Skin of body (tissue), 2 donors: ENCODE measurements around the gene ZNF792. TPM values are rescaled to one million over a fixed set of nuclear protein-coding genes. Genes with fewer than 3 reads are reported as not detected.
A peak's percentile ranks its signal among the peaks of the same experiment; 100 is the strongest.
"Not testable (repeated sequence)": the region's sequence is repeated elsewhere in the genome, so short reads cannot be mapped to it uniquely, and the experiment has no call there.

Experiments used
- DNase-seq: peaks from one replicate; lab custom pipeline; 2025; lab: John Stamatoyannopoulos, UW
- total RNA-seq: library from RNA; depleted of rRNA; stranded (reverse); fragments of >200 nt; gene quantifications from one replicate; pipeline ENCODE4 v1.2.3, GENCODE V29; 2014

The ZNF792 gene
- total RNA-seq, 1 donor from 2014 or later: 5.3 TPM

DNA sequence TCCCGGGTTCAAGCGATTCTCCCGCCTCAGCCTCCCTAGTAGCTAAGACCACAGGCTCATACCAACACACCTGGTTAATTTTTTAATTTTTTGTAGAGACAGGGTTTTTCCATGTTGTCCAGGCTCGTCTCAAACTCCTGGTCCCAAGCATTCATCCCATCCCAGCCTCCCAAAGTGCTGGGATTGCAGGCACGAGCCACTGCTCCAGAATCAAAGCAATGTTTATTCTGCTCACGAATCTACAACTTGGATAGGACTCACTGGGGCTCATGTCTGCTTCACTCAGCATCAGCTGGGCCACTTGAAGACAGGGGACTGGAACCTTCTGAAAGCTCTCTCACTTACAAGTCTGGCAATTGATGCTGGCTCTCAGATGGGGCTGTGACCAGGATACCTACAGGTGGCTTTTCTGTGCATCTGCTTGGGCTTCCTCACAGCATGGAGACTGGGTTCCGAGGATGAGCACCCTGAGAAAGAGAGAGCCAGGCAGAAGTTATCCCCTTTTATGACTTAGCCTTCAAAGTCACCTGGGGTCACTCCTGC lies 8.2 kb upstream of the ZNF792 start:
- no peak for DNase-seq

DNA sequence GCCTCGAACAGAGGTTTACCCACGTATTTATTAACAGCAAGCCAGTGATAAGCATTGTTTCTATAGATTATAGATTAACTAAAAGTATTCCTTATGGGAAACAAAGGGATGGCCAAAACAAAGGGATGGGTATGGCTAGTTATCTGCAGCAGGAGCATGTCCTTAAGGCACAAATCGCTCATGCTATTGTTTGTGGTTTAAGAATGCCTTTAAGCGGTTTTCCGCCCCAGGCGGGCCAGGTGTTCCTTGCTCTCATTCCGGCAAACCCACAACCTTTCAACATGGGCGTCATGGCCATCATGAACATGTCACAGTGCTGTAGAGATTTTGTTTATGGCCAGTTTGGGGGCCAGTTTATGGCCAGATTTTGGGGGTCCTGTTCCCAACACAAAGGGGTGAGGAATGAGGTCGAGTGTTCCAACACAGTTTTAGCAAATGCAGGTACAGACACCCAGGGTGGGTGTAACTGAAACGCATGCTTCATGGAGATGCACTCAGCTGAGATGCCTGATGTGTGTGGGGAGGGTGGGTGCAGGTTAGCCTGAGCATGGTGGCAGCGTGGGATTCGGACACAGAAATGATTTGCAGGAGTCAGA lies 6.3 kb upstream of the ZNF792 start:
- not testable (repeated sequence) for DNase-seq

DNA sequence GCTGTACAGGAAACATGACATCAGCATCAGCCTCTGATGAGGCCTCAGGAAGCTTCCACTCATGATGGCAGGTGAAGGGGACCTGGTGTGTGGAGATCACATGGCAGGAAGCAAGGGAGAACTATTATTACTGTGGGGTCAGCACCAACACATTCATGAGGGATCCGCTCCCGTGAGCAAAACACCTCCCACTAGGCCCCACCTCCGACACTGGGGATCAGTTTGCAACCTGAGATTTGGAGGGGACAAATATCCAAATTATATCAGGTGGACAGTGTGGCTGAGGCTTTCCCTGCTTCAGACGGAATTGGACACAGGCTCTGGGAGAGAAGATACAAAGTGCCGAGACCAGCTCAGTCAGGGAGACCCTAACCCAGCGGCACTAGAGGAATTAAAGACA lies 5.7 kb upstream of the ZNF792 start:
- no peak for DNase-seq

DNA sequence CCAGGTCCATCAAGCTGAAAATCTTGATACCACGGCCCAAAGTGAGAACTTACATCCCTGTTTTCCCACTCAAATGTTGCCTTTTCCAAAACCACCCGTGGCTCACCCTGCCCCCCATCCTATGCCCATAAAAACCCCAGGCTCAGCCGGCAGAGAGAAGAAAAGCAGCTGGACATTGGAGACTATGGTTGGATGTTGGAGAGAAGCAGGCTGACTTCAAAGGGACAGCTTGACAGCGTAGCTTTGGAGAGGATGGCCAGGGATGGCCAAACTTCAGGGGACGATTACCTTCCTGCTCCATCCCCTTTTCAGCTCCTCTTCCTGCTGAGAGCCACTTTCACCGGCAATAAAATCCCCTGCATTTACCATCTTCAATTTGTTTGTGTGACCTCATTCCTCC lies 3.5 kb upstream of the ZNF792 start:
- DNase-seq: no peak

DNA sequence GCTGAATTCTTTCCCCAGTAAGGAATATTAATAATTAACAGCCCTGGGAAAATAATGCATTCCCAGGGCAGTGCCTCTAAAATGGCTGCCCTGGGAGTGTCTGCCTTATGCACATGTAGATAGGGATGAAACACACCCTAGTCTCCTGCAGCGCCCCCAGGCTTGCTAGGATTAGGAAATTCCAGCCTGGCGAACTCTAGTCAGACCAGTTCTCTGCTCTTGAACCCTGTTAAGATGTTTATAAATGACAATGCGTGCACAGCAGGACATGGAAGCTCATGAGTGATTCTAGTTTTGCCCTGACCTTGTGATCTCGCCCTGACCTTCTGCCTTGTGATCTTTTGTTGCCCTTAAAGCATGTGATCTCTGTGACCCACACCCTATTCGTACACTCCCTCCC lies 1.5 kb upstream of the ZNF792 start:
- DNase-seq: not testable (repeated sequence)

DNA sequence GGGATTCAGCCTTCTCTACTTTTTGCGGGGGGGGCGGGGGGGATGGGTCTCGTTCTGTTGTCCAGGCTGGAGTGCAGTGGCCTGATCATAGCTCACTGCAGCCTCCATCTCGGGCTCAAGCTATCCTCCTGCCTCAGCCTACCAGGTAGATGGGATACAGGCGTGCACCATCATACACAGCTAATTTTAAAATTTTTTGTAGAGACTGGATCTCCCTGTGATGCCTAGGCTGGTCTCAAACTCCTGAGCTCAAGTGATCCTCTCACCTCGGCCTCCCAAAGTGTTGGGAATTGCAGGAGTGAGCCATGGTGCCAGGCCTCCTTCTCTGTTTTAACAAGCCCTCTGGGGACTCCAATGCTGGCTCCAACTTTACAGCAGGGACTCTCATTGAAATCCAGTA lies 569 bp upstream of the ZNF792 start:
- no peak for DNase-seq

DNA sequence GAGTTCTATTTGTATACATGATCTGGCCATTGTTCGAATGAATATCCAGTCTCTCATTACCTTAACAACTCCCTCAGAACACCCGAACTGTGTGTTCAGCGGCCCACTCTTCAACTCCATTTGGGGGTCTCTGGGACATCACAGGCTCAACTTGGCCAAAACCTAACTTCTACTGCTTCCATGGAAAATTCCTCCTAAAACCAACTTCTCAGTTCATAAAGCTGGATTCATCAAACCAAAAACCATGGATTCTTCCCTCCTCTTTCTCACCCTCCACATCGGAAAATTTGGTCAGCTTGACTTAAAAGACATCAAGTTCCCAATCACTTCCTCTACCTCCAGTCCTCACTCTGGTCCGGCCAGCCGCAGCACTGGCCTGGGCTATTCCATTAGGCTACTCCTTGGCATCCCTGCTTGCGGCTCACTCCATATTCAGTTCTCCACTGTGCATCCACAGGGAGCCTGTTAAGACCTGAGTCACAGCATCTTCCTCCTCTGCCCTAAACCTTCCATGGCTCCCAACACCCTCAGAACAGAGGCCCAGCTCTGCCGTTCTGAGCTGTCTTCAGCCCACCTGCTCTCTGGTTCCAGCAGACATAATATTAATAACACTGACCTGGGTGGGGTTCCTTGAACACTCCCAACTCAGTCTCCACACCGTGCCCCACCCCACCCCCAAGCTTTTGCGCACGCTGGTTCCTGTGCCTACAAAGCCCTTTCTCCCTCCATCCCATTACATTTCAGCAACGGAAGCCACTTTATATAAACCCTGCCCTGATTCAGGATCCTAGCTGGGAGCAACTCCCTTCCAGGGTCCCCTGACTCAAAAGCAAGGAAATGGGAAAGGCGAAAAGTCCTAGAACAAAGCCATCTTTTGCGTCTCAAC lies 1.1 kb downstream of the ZNF792 start:
- no peak for DNase-seq

DNA sequence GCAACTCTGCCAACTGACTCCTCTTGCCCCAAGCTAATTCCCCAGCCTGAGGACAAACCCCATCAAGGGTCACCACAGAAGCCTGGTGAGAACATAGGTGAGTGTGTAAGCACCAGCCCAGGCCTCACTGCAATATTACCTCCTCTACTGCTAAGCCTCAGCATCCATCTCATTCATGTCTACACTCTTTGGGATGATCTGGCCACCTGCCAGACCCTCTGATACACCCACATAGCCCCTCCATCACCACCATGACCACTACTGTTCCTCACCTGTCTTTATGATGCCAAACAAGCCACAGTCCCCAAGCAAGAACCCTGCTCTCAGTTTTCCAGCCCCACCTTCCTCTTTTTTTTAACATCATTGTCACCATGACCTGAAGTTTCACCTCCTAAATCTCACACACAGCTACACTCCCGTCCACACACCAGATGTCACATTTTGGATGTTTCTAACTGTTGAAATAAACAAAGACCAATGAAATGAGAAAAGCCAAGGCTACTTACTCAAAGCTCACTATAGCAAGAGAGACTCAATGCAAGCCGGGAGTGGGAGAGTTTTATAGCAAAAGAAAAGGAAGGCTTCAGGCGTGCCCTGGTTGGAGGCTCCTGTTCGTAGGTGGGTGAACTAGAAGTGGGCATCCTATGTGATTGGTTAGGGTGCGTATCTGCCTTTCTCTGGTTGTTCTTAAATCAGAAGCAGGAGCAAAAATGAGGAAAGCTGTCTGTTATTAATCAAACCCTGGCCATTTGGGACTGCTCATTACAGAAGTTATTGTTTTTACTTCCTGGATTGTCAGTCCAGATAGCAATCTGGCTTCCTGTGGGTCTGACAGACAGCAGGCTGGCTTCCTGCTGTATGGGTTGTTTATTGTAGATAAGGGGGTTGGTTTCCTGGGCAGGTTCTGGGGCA lies 2.0 kb downstream of the ZNF792 start:
- DNase-seq: no peak

DNA sequence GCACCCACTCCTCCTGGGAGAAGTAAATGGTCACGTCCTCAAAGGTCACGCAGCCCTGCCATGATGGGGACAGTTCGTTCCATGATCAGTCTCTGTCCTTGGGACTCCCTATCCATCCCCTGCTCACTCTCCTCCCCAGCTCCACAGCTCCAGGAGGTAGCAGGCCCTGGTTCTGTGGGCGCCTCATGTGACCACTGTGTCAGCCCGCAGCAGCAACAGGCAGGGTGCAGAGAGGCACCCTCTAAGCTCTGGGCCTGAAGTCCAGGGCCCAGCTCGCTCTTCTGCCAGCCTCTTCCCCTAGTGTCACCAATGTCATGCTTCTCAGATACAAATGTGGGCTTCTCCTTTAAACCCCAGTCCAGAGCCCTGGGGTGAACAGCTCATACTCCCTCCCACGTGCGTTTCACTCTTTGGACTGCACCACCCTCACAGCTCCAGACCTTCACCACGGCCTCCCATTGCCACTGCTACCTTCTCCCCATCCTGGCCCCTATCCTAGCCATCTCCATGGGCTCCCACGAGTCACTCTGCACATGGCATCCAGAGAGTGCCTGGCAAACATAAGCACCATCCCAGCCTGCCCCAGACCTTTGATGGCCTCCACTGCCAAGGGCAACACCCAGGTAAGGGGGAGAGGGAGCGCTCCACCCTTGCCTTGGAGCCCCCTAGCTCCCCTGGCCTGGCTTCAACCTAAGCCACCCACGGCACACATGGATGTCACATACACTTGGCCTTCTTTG lies 2.9 kb downstream of the ZNF792 start:
- no peak for DNase-seq

DNA sequence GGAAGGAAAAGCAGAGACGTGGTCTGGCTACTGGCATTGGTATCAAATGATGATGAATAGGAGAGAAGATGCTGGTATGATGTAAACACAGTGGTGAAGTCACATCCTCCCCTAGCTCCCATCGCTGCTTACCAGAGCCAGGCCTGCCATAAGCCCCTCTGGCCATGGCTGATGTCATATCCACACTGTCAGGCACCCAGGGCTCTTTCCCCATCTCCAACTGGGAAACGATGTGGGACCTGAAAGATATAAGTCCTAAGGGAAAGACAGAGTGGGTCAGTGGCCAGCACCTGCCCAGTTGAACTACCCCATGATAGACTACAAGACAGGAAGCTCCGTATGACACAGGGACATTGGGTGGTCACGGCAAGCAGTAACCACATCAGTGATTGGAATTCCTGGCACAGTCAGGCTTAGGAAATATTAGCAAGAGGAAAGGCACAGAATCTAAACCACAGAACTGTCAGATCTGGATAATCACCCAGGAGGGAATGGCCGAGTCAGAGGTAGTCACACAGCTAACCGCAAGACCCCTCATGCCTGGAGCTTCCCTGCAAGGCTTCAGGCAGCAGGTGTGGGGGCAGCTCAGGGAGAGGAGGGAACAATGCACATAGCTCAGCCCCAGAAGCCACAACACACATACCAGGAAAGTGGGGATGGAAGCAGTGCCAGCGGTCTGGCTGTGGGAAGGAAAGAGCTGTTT lies 3.8 kb downstream of the ZNF792 start:
- DNase-seq: no peak

DNA sequence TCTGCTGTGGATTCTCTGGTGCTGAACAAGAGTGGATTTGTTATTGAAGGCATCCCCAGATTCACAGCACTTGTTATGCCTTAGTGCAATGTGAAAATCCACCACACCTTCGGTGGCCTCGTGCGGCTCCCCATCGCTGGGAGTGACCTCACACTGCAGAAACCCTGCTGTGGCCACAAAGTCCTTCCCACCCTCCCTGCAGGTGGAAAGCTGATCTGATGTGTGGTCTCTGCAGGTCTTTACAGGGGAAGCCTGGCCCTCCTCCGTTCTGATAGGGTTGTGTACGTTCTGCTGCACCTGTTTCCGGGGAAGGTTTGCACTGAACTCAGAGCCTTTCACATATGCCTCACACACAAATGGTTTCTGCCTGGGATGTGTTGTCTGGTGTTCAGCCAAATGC lies 5.0 kb downstream of the ZNF792 start:
- no peak for DNase-seq

DNA sequence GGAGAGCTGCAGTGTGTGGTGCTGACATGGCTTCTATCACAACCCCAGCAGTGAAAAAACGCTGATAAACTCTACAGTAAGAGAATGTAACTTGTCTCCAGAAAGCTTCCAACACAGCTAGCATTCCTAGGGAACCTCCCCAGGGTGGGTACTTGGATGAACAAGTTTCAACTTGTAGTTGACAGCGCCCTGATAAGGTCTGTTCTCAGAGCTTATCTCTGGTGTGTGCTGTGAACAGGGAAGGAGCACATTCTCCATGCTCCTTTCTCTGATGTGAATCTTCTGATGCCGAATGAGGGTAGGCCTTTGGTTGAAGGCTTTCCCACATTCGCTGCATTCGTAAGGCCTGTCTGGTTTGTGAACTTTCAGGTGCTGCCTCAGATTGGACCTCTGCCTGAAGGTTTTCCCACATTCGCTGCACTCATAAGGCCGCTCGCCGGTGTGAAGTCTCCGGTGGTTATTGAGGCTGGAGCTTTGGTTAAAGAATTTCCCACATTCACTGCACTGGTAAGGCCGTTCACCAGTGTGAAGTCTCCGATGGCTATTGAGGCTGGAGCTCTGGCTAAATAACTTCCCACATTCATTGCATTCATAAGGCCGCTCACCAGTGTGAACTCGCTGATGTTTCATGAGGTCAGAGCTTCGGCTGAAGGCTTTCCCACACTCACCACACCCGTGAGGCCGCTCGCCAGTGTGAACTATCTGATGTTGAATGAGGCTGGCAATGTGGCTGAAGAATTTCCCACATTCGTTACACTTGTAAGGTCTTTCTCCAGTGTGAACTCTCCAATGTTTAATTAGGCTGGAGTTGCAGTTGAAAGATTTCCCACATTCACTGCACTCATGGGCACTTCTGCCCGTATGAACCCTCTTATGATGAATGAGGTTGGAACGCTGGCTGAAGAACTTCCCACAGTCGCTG lies 5.9 kb downstream of the ZNF792 start:
- no peak for DNase-seq

DNA sequence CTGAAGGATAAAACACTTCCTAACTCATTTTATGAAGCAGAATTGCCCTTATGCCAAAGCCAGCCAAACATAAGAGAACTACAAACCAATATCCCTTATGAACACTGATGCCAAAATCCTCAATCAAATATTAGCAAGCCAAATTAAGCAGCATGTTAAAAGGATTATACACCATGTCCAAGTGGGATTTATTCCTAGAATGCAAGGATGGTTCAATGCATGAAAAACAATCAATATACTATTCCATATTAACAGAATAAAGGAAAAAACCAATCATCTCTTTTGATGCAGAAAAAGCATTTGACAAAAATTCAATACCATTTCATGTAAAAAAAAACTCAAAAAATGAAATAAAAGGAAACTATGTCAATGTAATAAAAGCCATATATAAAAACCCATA lies 10.9 kb downstream of the ZNF792 start:
- no peak for DNase-seq

DNA sequence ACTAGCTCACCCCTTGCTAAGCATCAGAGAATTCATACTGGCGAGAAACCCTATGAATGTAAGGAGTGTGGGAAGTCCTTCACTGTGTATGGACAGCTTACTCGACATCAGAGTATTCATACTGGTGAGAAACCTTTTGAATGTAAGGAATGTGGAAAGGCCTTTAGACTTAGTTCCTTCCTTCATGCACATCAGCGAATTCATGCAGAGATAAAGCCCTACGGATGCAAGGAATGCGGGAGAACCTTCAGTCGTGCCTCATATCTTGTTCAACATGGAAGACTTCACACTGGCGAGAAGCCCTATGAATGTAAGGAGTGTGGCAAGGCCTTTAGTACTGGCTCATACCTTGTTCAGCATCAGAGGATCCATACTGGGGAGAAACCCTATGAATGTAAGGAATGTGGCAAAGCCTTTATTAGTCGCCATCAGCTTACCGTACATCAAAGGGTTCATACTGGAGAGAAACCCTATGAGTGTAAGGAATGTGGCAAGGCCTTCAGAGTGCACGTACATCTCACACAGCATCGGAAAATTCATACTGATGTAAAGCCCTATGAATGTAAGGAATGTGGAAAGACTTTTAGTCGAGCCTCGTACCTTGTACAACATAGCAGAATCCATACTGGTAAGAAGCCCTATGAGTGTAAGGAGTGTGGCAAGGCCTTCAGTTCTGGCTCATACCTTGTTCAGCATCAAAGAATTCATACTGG lies 20.0 kb downstream of the ZNF792 start:
- DNase-seq: no peak

DNA sequence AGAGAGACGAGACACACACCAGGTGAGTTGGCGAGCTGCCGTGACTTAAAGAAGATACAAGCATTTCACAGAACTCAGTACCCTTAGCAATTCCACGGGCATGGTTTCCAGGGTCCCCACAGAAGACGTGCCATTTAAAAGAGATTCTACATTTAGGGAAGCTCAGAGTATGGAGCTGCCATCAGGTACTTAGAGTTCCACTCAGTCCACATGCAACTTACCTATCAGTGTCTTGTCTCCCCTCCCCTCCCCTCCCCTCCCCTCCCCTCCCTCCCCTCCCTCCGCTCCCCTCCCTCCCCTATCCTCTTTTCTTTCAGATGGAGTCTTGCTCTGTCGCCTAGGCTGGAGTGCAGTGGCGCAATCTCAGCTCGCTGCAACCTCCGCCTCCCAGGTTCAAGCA lies 25.1 kb downstream of the ZNF792 start:
- no peak for DNase-seq

DNA sequence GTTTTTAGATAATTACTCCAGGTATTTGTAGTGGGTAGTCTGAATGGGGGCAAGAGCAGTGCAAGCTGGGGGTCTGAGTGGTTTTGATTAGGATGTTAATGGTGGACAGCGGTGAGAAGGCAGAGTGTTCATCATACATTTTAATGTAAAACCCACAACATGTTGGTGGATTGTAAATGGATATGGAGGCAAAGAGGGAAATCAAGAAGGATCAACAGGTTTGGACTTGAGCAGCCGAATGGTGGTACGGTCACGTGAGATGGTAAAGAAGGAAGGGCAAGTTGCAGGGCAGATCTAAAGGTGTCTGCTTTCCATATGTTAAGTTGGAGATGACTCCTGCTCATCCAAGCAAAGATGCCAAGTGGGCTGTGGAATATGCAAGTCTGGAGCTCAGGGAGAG lies 27.8 kb downstream of the ZNF792 start:
- DNase-seq: no peak

DNA sequence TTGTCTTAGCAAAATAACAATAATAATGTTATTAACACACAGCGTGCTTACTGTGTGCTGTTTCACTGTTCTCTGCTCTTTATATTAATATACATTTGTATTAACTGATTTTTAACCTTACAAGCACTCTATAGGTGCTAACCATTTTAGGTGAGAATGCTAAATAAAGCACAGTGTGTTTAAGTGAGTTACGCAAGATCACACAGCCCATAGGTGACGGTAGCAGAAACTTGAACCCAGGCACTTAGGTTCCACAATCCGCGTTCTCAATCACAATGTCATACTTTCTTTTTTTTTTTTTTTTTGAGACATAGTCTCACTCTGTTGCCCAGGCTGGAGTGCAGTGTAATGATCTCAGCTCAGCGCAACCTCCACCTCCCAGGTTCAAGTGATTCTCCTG lies 31.5 kb downstream of the ZNF792 start:
- no peak for DNase-seq

DNA sequence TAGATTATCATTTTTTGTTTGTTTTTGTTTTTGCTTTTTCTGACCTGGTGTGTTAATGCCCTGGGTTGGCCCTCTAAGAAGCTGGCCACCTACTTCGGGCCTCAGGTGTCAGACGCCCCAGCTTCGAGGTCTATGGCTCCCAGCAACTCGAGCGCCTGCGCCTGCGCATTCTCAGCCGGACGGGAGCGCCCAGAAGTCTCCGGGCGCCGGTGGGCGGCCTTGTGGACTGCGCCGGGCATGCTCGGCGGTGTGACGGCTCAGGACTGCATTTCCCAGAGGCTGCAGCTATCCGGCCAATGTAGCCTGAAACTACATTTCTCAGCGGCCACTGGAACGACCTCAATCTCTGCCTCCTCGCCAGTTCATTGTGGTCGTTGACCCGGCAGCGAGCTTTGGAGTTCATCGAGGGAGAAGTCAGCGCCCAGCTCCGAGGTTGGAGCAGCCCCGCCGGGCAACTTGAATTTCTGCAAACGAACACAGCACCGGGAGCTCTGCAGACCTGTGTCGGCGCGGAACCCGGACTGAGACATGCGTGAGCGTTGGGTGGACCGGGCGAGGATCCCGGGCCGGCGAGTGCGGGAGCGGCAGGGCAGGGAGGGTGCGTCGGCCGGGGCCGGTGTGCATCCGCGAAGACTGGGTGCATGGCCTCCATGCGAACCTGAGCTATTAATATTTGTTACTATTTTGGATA lies 37.2 kb downstream of the ZNF792 start, which contains the start of gene ZNF30:
ZNF30 (plus strand) TSS at position 219 of the 691 bp plus-strand sequence. CDS start 3,045 bp downstream, outside the sequence.
- peak; percentile 72 for DNase-seq
